HepG2 (cell line): ENCODE results near the gene IL1RL1. TPM values are rescaled to one million over a fixed set of nuclear protein-coding genes. Genes with fewer than 3 reads are reported as not detected.

Experiments
- ATAC-seq: fragments of 200-7000 bp; cut with Tn5 transposase; 3 replicates; pipeline ENCODE4 v1.9.1; 2020; ENCODE audit warnings: mild to moderate bottlenecking, moderate library complexity
- BruUV-seq: library from RNA; stranded (reverse); fragments of 400-500 nt; replicated peaks from 2 replicates; lab custom pipeline; 2021; lab: Mats Ljungman, UMichigan
- CTCF ChIA-PET: fragments of 300-600 bp; formaldehyde crosslinking; extraction: SDS; loops from one replicate; lab custom pipeline; 2021; ENCODE audit warnings: low total read pairs, inconsistent platforms, low intra/inter-chr PET ratio; lab: Yijun Ruan, JAX
- POLR2A ChIA-PET: fragments of 350-600 bp; sonication (Branson Sonifier 250); formaldehyde crosslinking; loops from one replicate; lab custom pipeline; 2020; ENCODE audit warnings: antibody characterized with exemption, inconsistent platforms; lab: Yijun Ruan, JAX
- DNase-seq: peaks from one replicate; pipeline ENCODE4 v3.0.0-alpha.2; 2015; ENCODE audit warnings: low spot score
- FAIRE-seq: peaks from 3 replicates; lab custom pipeline; 2011; peaks lifted over from hg19 to GRCh38; lab: Jason Lieb, UNC
- H2AFZ ChIP-seq: one replicate; pipeline ENCODE4 v1.6.1; 2011; ENCODE audit warnings: low read length, inconsistent platforms
- H3K27ac ChIP-seq: fragments of 300-600 bp; 3 replicates; pipeline ENCODE4 v1.8.0; 2011; ENCODE audit warnings: mixed run types, mild to moderate bottlenecking, mixed read lengths, low read length, inconsistent platforms; ENCODE audit not compliant: insufficient read depth; ENCODE audit errors: extremely low read length
- H3K27me3 ChIP-seq, 2 experiments: fragments of 200-600 bp in 1 of 2; 2 replicates in 1 of 2; 3 replicates in 1 of 2; pipeline versions ENCODE4 v1.6.0 to v1.8.0; 2011; ENCODE audit warnings: low read length in 2 of 2, mild to moderate bottlenecking in 2 of 2, moderate library complexity in 2 of 2, inconsistent platforms in 1 of 2; ENCODE audit not compliant: insufficient read depth in 2 of 2, control insufficient read depth in 1 of 2
- H3K36me3 ChIP-seq, 2 experiments: fragments of 200-600 bp in 1 of 2; replicated peaks in 1 of 2; 2 replicates in 1 of 2; 3 replicates in 1 of 2; pipeline versions ENCODE4 v1.5.1 to v1.8.0; 2011; ENCODE audit warnings: low read length in 2 of 2, inconsistent platforms in 1 of 2; ENCODE audit not compliant: insufficient read depth in 2 of 2, control insufficient read depth in 1 of 2
- H3K4me1 ChIP-seq: 2 replicates; pipeline ENCODE4 v1.5.1; 2012; ENCODE audit warnings: low read length, inconsistent platforms; ENCODE audit not compliant: insufficient read depth
- H3K4me2 ChIP-seq: 2 replicates; pipeline ENCODE4 v1.6.0; 2011; ENCODE audit warnings: low read depth, low read length, inconsistent platforms
- H3K4me3 ChIP-seq, 3 experiments: fragments of 200-600 bp in 1 of 3; sonication (generic), shearing (Covaris generic) in 1 of 3; replicated peaks in 1 of 3; 2 replicates each; pipeline ENCODE4 v1.5.1; 2011 to 2016; ENCODE audit warnings: low read length in 3 of 3, inconsistent platforms in 2 of 3, low read depth in 2 of 3, mild to moderate bottlenecking in 2 of 3, control low read depth in 1 of 3, mixed read lengths in 1 of 3; ENCODE audit not compliant: insufficient read depth in 1 of 3
- H3K79me2 ChIP-seq: one replicate; pipeline ENCODE4 v1.6.1; 2011; ENCODE audit warnings: low read length, inconsistent platforms; ENCODE audit not compliant: insufficient read depth
- H3K9ac ChIP-seq: 2 replicates; pipeline ENCODE4 v1.6.0; 2011; ENCODE audit warnings: mild to moderate bottlenecking, low read depth, low read length, inconsistent platforms; ENCODE audit not compliant: insufficient read depth
- H3K9me3 ChIP-seq: 2 replicates; pipeline ENCODE4 v1.5.1; 2012; ENCODE audit warnings: mild to moderate bottlenecking, low read length
- H4K20me1 ChIP-seq: 2 replicates; pipeline ENCODE4 v1.6.0; 2011; ENCODE audit warnings: inconsistent platforms, mild to moderate bottlenecking, low read length, moderate library complexity; ENCODE audit not compliant: insufficient read depth
- MAFF ChIP-seq: IDR thresholded peaks from 2 replicates; pipeline ENCODE4 v1.6.1; 2011; ENCODE audit warnings: low read depth, low read length, improper control_type of control experiment
- MAFK ChIP-seq, 2 experiments: IDR thresholded peaks in 1 of 2; conservative IDR thresholded peaks in 1 of 2; 2 replicates each; pipeline ENCODE4 v1.6.1; 2011; ENCODE audit warnings: improper control_type of control experiment in 2 of 2, low read length in 2 of 2
- NFE2L1 ChIP-seq: sonication (generic); formaldehyde crosslinking; IDR thresholded peaks from 2 replicates; pipeline ENCODE4 v1.4.0; 2020; ENCODE audit warnings: missing genetic modification reagents, mild to moderate bottlenecking, borderline replicate concordance
- RFX1 ChIP-seq: fragments of 450-650 bp; IDR thresholded peaks from 2 replicates; pipeline ENCODE4 v1.6.1; 2017
- ZNF234 ChIP-seq: sonication (generic); formaldehyde crosslinking; conservative IDR thresholded peaks from 2 replicates; pipeline ENCODE4 v1.5.1; 2020; ENCODE audit warnings: mild to moderate bottlenecking, missing genetic modification reagents
- ZNF263 ChIP-seq: sonication (generic); formaldehyde crosslinking; IDR thresholded peaks from 2 replicates; pipeline ENCODE4 v1.4.0; 2020; ENCODE audit warnings: missing genetic modification reagents
- ZNF7 ChIP-seq: IDR thresholded peaks from 2 replicates; pipeline ENCODE4 v1.6.1; 2016; ENCODE audit warnings: missing biosample characterization, missing genetic modification reagents
- WGBS: methylation state at CpG from one replicate; pipeline ENCODE4 v1.1.6; 2017; ENCODE audit warnings: low lambda C conversion rate; 5-methylcytosine and 5-hydroxymethylcytosine counted together
- in situ Hi-C: cut with HindIII; loops from 2 replicates; pipeline ENCODE4 v1.10.0; 2017; ENCODE audit warnings: low pct_unique_long_range_greater_than_20kb; ENCODE audit not compliant: extremely low pct_ligation_motif_present
- intact Hi-C: fragments of 100-400 bp; cut with micrococcal nuclease; formaldehyde crosslinking; loops from one replicate; pipeline ENCODE4 v1.10.0; 2022; ENCODE audit not compliant: unreplicated experiment
- polyA plus RNA-seq, 8 experiments: library from polyadenylated mRNA; depleted of rRNA in 3 of 8; stranded (reverse) in 7 of 8; unstranded in 1 of 8; fragments of >200 nt; fragmentation: Illumina TruSeq in 4 of 8; extraction: Trizol in 4 of 8; gene quantifications; 2 replicates each; pipeline versions ENCODE4 v1.2.1 to v1.2.3, GENCODE V29; 2011 to 2016; ENCODE audit warnings: low read depth in 4 of 8, missing spikeins in 1 of 8, mixed read lengths in 1 of 8; ENCODE audit not compliant: insufficient read depth in 1 of 8
- total RNA-seq, 5 experiments: library from RNA; depleted of rRNA; stranded (reverse); fragments of >200 nt; fragmentation: Illumina TruSeq; extraction: Trizol; gene quantifications; 2 replicates each; pipeline ENCODE4 v1.2.3, GENCODE V29; 2016; ENCODE audit warnings: low read depth in 1 of 5

Gene IL1RL1
- total and polyA plus RNA-seq, 2 of the 13 experiments (the other 11 are each of a cell fraction or from before 2014, with no cell fraction given) = 0.02 to 0.03 TPM

DNA sequence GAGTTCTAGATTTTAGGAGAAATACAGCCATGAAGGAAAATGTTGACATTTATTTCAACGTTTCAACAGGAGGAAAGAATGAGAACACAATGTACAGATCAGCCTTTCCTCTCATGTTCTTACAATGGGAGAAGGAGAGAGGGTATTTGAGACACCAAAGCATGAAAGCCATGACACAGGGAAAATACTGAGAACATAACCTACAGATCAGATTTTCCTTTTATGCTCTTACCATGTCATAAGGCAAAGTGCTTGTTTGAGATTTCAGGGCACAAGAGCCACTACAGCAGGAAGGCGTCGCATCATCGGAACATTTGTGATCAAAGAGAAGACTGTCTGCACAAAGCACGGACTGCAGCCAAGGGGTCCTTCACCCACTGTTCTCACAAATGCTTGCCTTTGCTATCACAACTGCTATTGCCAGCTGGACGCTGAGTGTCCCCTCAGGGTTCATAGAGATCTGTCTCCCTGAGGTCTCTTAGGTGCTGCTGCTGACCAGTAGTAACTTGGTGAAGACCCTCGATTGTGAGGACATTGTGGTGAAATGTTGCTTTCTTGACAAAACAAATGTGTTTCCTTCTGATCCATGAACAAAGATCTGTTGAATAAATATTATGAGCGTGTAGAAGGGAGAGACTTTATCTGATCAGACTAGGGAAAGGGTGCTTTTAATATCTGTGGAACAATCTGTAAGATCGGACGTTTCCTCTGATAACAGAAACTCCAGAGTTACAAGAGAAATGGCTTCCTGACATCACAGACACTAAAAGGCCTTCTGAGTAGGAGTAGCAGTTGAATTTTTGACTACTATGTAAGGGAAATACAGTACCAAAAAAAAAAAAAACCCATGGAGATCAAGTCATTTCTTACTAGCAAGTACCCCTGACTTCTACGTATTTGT is 6.4 kb upstream of the IL1RL1 start (continued):
- TF ChIP-seq ZNF234 (CRISPR knock-in tag) (no peak), NFE2L1 (CRISPR knock-in tag) (no peak), ZNF7 (CRISPR knock-in tag) (no peak), RFX1 (no peak)

DNA sequence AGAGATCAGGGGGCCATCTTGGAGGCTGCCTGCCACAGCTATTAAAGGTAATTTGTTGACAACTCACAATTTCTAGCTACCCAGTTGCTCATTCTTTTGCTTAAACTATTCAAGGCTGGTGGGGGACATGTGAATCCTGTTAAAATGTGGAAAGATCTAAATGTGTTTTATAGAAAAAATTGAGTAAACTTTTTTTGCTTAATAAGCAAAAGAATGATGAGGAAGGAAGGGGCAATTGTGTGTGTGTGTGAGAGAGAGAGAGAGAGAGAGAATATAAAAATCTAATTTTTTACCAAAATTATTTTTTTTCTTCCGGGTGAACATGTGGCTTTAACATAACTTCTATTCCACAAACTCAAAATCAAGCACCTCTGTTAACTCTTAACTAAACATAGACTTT is 5.2 kb upstream of the IL1RL1 start:
- no peaks in the 10 kb centered on the region for H3K36me3 ChIP-seq
- intact Hi-C loops (no loop called here), in situ Hi-C loops (no loop called here)
- no peak for FAIRE-seq
- no TSS peak for BruUV-seq
- H3K9me3 ChIP-seq = no peaks in the 10 kb centered on the region
- no peak overlapping the region for H3K4me3 ChIP-seq
- ChIA-PET CTCF (no interaction called here), POLR2A (no interaction called here)
- no peaks in the 10 kb centered on the region for H3K79me2 ChIP-seq
- H3K4me1 ChIP-seq = no peaks in the 10 kb centered on the region
- ATAC-seq = no peak
- no peak overlapping the region for H3K9ac ChIP-seq
- no peak overlapping the region for H3K4me2 ChIP-seq
- no peaks in the 10 kb centered on the region for H4K20me1 ChIP-seq
- no peak overlapping the region for H3K27ac ChIP-seq
- peak; percentile 44 to 78 for TF ChIP-seq MAFK (conservative IDR thresholded peaks at IDR 0.05 in 1 of 2, IDR thresholded peaks at IDR 0.05 in 1 of 2; ENCODE audit: low read length in 2 of 2)
- no peak for TF ChIP-seq ZNF263 (CRISPR knock-in tag)
- TF ChIP-seq MAFF = peak; percentile 58
- H2AFZ ChIP-seq = no peak overlapping the region
- 0% methylated on average over 1 of the region's 1 CpG for WGBS
- H3K27me3 ChIP-seq = peaks cover 1 to 10% of the 10 kb centered on the region in 2 experiments; a peak in 2 of 5 replicates
- no peak for DNase-seq
